ENCODE results near the gene TIAM1.

The TIAM1 gene

GRCh38 chr21:31220575-31220974 is 123.5 kb downstream of the TIAM1 start:
- H3K4me3 ChIP-seq (ENCODE audit: low read depth, low read length) = no peak overlapping the region
- DNase-seq = no peak
- no peaks in the 10 kb centered on the region for H3K4me1 ChIP-seq
- TF ChIP-seq, protein P1, sequence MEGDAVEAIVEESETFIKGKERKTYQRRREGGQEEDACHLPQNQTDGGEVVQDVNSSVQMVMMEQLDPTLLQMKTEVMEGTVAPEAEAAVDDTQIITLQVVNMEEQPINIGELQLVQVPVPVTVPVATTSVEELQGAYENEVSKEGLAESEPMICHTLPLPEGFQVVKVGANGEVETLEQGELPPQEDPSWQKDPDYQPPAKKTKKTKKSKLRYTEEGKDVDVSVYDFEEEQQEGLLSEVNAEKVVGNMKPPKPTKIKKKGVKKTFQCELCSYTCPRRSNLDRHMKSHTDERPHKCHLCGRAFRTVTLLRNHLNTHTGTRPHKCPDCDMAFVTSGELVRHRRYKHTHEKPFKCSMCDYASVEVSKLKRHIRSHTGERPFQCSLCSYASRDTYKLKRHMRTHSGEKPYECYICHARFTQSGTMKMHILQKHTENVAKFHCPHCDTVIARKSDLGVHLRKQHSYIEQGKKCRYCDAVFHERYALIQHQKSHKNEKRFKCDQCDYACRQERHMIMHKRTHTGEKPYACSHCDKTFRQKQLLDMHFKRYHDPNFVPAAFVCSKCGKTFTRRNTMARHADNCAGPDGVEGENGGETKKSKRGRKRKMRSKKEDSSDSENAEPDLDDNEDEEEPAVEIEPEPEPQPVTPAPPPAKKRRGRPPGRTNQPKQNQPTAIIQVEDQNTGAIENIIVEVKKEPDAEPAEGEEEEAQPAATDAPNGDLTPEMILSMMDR (IDR thresholded peaks at IDR 0.05; ENCODE audit: low read depth, low read length) = no peak
- no peaks in the 10 kb centered on the region for H3K36me3 ChIP-seq
- H3K9me3 ChIP-seq = no peaks in the 10 kb centered on the region; the same call in 1 of the 2 replicates
- no peaks in the 10 kb centered on the region for H3K27me3 ChIP-seq

DNA sequence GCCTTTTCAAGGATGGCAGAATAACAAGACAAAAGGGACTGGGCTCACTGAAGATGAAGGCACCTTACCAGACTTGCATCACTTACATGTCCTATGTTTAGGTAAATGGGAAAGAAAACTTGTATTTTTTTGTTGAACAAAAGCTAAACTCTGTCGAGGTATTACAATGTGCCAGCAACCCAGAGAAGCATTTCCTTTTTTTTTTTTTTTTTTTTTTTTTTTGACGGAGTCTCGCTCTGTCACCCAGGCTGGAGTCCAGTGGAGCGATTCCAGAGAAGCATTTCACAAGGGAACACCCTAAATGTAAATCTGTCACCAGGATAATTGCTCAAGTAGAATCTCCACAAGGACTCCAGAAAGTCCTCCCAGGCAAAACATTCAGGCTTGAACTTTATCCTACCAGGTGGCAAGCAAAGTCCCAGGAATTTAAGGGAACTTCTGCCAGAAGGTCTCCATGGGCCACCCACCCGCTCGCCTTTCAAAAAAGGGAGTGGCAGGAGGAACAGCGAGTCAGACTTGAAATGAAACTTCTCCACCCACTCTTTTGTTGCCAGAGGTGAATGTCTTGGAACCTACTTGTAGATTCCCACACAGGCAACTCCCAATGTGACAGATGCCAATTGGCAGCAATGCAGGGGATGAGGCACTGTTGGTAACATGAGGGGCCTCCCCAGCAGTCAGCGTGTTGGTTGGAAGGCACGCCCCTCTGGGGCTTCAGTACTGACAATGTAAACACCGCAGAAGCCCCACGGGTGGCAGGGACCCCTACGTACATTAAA is 125.0 kb downstream of the TIAM1 start:
- TF ChIP-seq, protein P1 (IDR thresholded peaks at IDR 0.05; ENCODE audit: low read depth, low read length) = no peak
- no peak for DNase-seq
- Histone ChIP-seq H3K27me3 (no peaks in the 10 kb centered on the region), H3K4me3 (ENCODE audit: low read depth, low read length) (no peak overlapping the region), H3K4me1 (no peaks in the 10 kb centered on the region), H3K36me3 (no peaks in the 10 kb centered on the region), H3K9me3 (no peaks in the 10 kb centered on the region; the same call in 1 of the 2 replicates)

GRCh38 chr21:31216206-31216605 is 127.9 kb downstream of the TIAM1 start:
- Histone ChIP-seq H3K9me3 (no peaks in the 10 kb centered on the region; the same call in 1 of the 2 replicates), H3K36me3 (no peaks in the 10 kb centered on the region), H3K27me3 (no peaks in the 10 kb centered on the region), H3K4me1 (no peaks in the 10 kb centered on the region), H3K4me3 (ENCODE audit: low read depth, low read length) (no peak overlapping the region)
- TF ChIP-seq, protein P1 (IDR thresholded peaks at IDR 0.05; ENCODE audit: low read depth, low read length) = no peak
- no peak for DNase-seq

DNA sequence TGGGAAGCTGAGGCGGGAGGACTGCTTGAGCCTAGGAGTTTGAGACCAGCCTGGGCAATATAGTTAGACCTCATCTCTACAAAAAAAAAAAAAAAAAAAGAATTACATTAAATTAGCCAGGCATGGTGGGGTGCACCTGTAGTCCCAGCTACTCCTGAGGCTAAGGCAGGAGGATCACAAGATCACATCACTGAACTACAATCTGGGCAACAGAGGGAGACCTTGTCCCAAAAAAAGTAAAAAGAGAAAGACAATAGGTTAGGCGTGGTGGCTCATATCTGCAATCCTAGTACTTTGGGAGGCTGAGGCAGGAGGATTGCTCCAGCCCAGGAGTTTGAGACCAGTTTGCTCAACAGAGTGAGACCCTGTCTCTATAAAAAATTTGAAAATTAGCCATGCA is 130.3 kb downstream of the TIAM1 start:
- Histone ChIP-seq H3K36me3 (no peaks in the 10 kb centered on the region), H3K9me3 (no peaks in the 10 kb centered on the region), H3K4me1 (no peaks in the 10 kb centered on the region), H3K27me3 (no peaks in the 10 kb centered on the region), H3K4me3 (ENCODE audit: low read depth, low read length) (no peak overlapping the region)
- TF ChIP-seq, protein P1 (IDR thresholded peaks at IDR 0.05; ENCODE audit: low read depth, low read length) = no peak
- no peak for DNase-seq

- Histone ChIP-seq H3K4me1 (no peaks in the 10 kb centered on the region), H3K4me3 (ENCODE audit: low read depth, low read length) (no peak overlapping the region), H3K36me3 (no peaks in the 10 kb centered on the region), H3K27me3 (no peaks in the 10 kb centered on the region), H3K9me3 (no peaks in the 10 kb centered on the region)
- TF ChIP-seq, protein P1 (IDR thresholded peaks at IDR 0.05; ENCODE audit: low read depth, low read length) = no peak
- DNase-seq = no peak
Observed at GRCh38 chr21:31211836-31212235, 132.2 kb downstream of the TIAM1 start.

GRCh38 chr21:31205412-31205811 is 138.6 kb downstream of the TIAM1 start:
- Histone ChIP-seq H3K9me3 (no peaks in the 10 kb centered on the region), H3K27me3 (no peaks in the 10 kb centered on the region), H3K36me3 (no peaks in the 10 kb centered on the region), H3K4me1 (peaks cover 6% of the 10 kb centered on the region; the same call in 1 of the 2 replicates), H3K4me3 (ENCODE audit: low read depth, low read length) (no peak overlapping the region)
- TF ChIP-seq, protein P1 (IDR thresholded peaks at IDR 0.05; ENCODE audit: low read depth, low read length) = no peak
- no peak for DNase-seq

Data from BE2C (cell line).